GM18526 (cell line): ENCODE data around the gene CDKN2D.

Source experiments
- POLR2A ChIP-seq: IDR thresholded peaks from 3 replicates; pipeline ENCODE4 v1.6.1; 2011; ENCODE audit not compliant: insufficient read length; ENCODE audit errors: extremely low read depth

Gene CDKN2D

DNA sequence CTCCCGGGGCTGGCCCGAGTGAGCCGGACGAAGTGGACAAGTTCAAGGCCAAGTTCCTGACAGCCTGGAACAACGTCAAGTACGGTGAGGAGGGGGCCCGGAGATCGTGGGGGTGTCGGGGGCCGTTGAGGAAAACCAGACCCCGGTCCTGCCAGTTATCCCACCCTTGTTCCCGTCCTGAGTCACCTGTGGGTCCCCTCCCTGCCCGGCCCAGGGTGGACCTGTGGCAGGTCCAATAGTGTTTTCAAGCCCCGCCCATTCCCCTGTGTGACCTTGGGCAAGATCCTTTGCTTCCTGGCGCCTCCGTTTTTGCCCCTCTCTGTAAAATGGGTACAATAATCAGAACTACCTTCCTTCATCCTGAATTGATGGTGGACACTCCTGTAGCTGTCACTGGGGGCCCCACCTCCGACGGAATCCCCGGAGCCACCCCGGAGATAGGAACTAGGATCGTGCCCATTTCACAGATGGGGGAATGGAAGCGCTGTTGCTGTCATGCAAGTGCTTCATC is 24.5 kb downstream of the CDKN2D start:
- TF ChIP-seq POLR2A = no peak

- TF ChIP-seq POLR2A = peak; percentile 81
Measured at GRCh38 chr19:10543420-10544241, 25.1 kb downstream of the CDKN2D start, which contains the start of gene ATG4D. Gene ATG4D, plus strand, starts transcription at chr19:10543904. Its CDS starts 187 bp downstream, at chr19:10544091.

- no peak for TF ChIP-seq POLR2A
Measured at GRCh38 chr19:10543059-10543419, 25.7 kb downstream of the CDKN2D start.

DNA sequence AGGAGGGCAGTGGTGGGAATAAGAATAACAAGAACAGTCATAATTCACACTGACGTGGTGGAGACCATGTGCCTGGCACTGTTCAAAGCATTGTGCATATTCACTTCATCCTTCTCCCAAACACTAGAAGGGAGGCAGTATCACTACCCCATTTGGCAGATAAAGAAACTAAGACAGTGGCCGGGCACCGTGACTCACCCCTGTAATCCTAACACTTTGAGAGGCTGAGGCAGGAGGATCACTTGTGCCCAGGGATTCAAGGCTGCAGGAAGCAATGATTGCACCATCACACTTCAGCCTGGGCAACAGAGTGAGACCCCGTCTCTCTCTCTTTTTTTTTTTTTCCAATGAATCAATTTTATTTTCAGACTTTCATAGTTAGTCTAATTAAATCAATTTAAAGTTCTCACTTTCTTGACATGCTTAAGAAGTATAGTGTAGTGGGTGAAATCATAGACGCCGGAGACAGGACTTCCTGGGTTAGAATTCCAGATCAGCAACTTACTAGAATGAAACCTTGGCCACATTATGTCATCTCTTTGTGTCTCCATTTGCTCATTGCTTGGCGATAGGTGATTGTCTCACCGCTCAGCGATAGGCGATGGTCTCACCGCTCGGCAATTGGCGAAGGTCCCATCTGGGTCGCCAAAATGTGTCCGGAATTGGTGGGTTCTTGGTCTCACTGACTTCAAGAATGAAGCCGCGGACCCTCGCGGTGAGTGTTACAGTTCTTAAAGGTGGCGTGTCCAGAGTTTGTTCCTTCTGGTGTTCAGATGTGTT is 30.4 kb downstream of the CDKN2D start:
- TF ChIP-seq POLR2A = no peak

DNA sequence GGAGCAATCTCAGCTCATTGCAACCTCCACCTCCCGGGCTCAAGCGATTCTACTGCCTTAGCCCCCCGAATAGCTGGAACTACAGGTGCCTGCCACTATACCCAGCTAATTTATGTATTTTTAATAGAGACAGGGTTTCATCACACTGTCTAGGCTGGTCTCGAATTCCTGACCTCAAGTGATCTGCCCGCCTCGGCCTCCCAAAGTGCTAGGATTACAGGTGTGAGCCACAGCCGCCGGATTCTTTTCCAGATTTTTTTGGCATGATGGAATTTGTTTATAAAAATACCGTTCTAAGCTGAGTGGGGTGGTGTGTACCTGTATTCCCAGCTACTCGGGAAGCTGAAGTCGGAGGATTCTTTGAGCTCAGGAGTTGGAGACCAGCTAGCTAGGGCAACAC is 31.1 kb downstream of the CDKN2D start:
- TF ChIP-seq POLR2A = no peak

GRCh38 chr19:10535613-10536012 is 33.2 kb downstream of the CDKN2D start:
- no peak for TF ChIP-seq POLR2A

- TF ChIP-seq POLR2A = no peak
Measured at GRCh38 chr19:10533646-10534386, 35.0 kb downstream of the CDKN2D start.

DNA sequence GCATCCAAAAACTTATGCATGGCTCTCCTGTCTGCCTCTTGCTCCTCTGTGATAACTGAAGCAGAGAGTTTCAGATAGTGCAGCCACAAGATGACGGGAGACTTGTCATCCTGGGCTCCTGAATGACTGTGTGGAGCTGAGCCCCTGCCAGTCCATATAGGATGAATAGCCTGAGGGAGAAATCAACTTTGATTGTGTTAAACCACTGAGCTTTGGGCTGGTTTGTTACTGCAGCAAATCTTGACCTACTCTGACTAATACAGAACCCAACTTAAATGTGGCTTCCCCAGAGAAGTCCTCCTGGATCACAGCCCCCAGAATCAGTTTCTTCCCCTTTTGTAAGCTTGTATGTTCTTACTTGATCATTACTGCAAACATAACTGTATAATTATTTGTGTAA is 36.3 kb downstream of the CDKN2D start:
- no peak for TF ChIP-seq POLR2A

DNA sequence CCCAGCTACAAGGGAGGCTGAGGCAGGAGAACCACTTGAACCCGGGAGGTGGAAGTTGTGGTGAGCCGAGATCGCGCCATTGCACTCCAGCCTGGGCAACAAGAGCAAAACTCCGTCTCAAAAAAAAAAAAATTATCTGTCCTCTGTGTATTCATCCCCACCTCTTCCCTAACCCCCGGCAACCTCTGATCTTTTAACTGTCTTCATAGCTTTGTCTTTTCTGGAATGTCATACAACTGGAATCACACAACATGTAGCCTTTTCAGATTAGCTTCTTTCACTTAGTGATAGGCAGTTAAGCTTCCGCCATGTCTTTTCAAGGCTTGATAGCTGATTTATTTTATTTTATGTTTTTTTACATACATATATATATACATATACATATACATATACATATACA is 43.1 kb downstream of the CDKN2D start:
- TF ChIP-seq POLR2A = no peak

GRCh38 chr19:10523135-10523636 is 45.6 kb downstream of the CDKN2D start:
- no peak for TF ChIP-seq POLR2A

DNA sequence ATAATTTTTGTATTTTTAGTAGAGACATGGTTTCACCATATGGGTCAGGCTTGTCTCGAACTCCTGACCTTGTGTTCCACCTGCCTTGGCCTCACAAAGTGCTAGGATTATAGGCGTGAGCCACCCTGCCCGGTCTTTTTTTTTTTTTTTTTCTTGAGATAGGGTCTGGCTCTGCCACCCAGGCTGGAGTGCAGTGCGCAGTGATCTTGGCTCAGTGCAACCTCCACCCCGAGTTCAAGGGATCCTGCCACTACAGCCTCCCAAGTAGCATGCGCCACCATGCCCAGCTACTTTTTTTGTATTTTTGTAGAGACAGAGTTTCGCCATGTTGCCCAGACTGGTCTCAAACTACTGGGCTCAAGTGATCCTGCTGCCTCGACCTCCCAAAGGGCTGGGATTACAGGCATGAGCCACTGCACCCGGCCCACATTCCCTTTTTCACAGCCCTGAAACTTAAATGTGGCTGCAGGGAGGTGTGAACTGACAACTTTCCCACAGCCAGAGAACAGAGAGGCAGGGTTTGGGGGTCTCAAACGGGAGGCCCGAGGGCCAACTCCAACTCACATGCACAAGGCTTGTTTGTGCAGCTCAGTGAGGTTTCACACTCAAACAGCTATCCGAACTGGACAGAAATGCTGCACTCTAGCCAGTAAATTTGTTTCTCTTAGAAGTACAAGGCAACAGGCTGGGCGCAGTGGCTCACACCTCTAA is 47.2 kb downstream of the CDKN2D start:
- no peak for TF ChIP-seq POLR2A

DNA sequence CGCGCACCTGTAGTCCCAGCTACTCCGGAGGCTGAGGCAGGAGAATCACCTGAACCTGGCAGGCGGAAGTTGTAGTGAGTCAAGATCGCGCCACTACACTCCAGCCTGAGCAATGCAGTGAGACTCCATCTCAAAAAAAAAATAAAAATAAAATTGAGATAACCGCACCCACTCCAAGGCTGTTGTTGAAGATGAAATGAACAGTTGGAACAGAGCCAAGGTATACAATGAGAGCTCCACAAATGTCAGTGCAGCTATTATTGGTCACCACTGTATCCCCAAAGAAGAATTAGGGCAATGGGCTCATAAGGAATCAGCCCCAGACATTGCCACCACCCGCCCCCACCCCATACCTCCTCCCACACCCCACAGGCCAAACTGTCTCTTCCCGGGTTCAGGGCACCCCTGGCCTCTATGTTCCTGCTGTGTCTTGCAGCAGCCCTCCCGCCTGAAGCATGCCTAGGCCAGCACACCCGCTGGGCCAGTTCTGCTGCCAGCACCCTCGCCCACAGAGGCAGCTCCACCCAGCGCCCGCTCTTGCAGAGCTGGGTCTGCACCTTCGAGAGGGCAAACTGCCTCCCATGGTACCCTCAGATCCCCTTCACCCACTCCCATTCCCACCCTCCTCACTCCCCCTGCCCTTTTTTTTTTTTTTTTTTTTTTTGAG is 48.0 kb downstream of the CDKN2D start:
- no peak for TF ChIP-seq POLR2A

DNA sequence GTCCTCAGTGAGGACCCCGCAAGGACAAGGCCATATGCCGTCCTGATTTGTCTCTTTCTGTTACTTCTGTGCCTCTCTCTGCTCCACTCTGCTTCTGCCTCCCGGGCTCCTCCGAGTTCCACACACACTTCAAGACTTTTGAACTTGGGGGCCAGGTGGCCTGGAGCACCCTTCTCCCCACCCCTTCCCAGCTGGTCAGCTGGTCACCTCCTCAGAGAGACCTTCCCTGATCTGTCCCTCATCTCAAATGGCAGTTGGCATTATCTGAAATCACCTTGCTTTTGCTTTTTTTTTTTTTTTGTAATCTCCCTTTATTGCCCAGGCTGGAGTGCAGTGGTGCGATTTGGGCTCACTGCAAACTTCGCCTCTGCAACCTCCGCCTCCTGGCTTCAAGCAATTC is 49.4 kb downstream of the CDKN2D start:
- TF ChIP-seq POLR2A = no peak

DNA sequence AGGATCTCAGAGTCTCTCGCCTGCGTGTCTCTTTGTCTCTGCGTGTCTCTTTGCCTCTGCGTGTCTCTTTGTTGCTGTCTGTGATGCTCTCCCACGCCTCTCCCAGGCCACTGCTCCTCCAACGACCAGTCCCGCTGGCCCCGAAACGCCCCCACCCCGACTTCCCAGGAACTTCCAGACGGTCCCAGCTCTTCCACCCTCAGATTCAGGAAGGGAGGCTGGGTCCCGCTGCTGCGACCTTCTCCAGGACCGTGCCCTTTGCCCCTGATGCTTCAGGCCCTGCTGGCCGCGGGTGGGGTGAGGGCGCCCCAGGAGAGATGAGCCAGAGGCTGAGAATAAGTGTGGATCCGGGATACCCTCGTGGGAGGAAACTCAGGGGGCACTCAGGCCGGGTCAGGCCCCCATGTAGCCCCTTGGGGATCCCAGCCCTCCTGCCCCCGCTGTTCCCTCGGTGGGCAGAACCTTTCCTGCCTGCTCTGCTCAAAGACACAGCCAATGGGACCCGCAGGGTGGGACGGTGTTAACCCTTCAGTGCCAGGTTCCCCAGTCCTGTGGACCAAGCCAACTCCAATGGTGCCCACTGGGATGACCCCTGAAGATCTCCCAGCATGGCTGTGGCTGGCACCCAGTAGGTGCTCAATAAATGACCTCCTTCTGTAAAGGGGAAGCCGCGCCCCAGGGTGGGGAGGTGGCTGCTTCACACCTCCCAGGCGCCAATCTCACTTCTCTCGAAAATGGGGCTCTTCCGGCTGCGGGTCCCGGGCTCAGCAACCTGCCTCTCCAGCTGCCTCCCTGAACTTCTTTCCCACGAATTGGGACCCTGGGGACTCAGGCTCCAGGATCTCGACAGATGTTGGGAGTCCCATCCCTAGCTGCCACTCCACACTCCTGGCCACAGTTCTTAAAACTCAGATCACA is 50.1 kb downstream of the CDKN2D start:
- TF ChIP-seq POLR2A = no peak
